SK-N-SH (cell line): ENCODE results near the gene ZRANB3. TPM values are rescaled to one million over a fixed set of nuclear protein-coding genes. Genes with fewer than 3 reads are reported as not detected.

Experiments used
- CTCF ChIA-PET: fragments of 300-600, 350-600 bp; formaldehyde crosslinking; extraction: SDS; loops from one replicate; lab custom pipeline; 2021; lab: Yijun Ruan, JAX
- POLR2A ChIA-PET: fragments of 350-600 bp; sonication (Branson Sonifier 250); formaldehyde crosslinking; extraction: SDS; loops from one replicate; lab custom pipeline; 2020; ENCODE audit warnings: antibody characterized with exemption, inconsistent platforms; lab: Yijun Ruan, JAX
- DNase-seq: peaks from one replicate; pipeline ENCODE4 v3.0.0; 2012
- H2AFZ ChIP-seq: fragments of 200-600 bp; sonication (generic); 2 replicates; pipeline ENCODE4 v1.8.1; 2016; ENCODE audit warnings: antibody characterized with exemption, mild to moderate bottlenecking, low read depth
- H3F3A ChIP-seq: fragments of 200-600 bp; sonication (generic); replicated peaks from 2 replicates; pipeline ENCODE3; 2016; ENCODE audit warnings: antibody characterized with exemption, mild to moderate bottlenecking; ENCODE audit not compliant: insufficient read depth
- H3K27ac ChIP-seq, 2 experiments: fragments of 200-500 bp in 1 of 2; fragments of 200-600 bp in 1 of 2; sonication (Bioruptor generic) in 1 of 2; sonication (generic), shearing (Covaris generic) in 1 of 2; 2 replicates each; pipeline versions ENCODE4 v1.5.1 to v1.6.1; 2014 to 2016; ENCODE audit warnings: low read depth in 2 of 2, inconsistent platforms in 1 of 2, low read length in 1 of 2, mild to moderate bottlenecking in 1 of 2, mixed read lengths in 1 of 2
- H3K27me3 ChIP-seq: fragments of 200-600 bp; sonication (generic), shearing (Covaris generic); 2 replicates; pipeline ENCODE4 v1.6.1; 2016; ENCODE audit warnings: mixed run types; ENCODE audit not compliant: insufficient read depth
- H3K36me3 ChIP-seq, 2 experiments: fragments of 200-500 bp in 1 of 2; fragments of 200-600 bp in 1 of 2; sonication (Bioruptor generic) in 1 of 2; sonication (generic) in 1 of 2; replicated peaks in 1 of 2; 2 replicates each; pipeline versions ENCODE3 to v1.5.1; 2014 to 2016; ENCODE audit warnings: low read length in 1 of 2, mild to moderate bottlenecking in 1 of 2; ENCODE audit not compliant: insufficient read depth in 2 of 2, control insufficient read depth in 1 of 2
- H3K4me1 ChIP-seq, 2 experiments: fragments of 200-500 bp in 1 of 2; fragments of 200-600 bp in 1 of 2; sonication (Bioruptor generic) in 1 of 2; sonication (generic), shearing (Covaris generic) in 1 of 2; 2 replicates each; pipeline versions ENCODE4 v1.5.1 to v1.6.1; 2014 to 2016; ENCODE audit warnings: low read depth in 1 of 2, low read length in 1 of 2, mixed run types in 1 of 2; ENCODE audit not compliant: insufficient read depth in 2 of 2, control insufficient read depth in 1 of 2
- H3K4me2 ChIP-seq: fragments of 200-600 bp; sonication (generic), shearing (Covaris generic); 2 replicates; pipeline ENCODE4 v1.6.1; 2017; ENCODE audit warnings: mixed run types
- H3K4me3 ChIP-seq, 2 experiments: fragments of 200-500 bp in 1 of 2; fragments of 200-600 bp in 1 of 2; sonication (Bioruptor generic) in 1 of 2; sonication (generic), shearing (Covaris generic) in 1 of 2; 2 replicates each; pipeline versions ENCODE4 v1.5.1 to v1.8.1; 2014 to 2016; ENCODE audit warnings: low read depth in 2 of 2, inconsistent platforms in 1 of 2, low read length in 1 of 2, mild to moderate bottlenecking in 1 of 2, mixed read lengths in 1 of 2, moderate library complexity in 1 of 2
- H3K79me2 ChIP-seq: fragments of 200-600 bp; sonication (generic); 2 replicates; pipeline ENCODE4 v1.8.1; 2017; ENCODE audit warnings: mild to moderate bottlenecking; ENCODE audit not compliant: insufficient read depth
- H3K9ac ChIP-seq: fragments of 200-600 bp; sonication (generic); 2 replicates; pipeline ENCODE4 v1.6.1; 2017; ENCODE audit warnings: mixed run types
- H3K9me2 ChIP-seq: fragments of 200-600 bp; sonication (generic); 2 replicates; pipeline ENCODE4 v1.6.1; 2017; ENCODE audit warnings: mixed run types
- H3K9me3 ChIP-seq: fragments of 200-600 bp; sonication (generic); 2 replicates; pipeline ENCODE4 v1.6.1; 2017; ENCODE audit warnings: mixed run types, mild to moderate bottlenecking, moderate library complexity
- H4K20me1 ChIP-seq: fragments of 200-600 bp; sonication (generic); 2 replicates; pipeline ENCODE4 v1.6.1; 2017; ENCODE audit warnings: mild to moderate bottlenecking, mixed run types; ENCODE audit not compliant: insufficient read depth
- CHD2 ChIP-seq: fragments of 150-350 bp; IDR thresholded peaks from 2 replicates; pipeline ENCODE4 v1.6.1; 2018; ENCODE audit warnings: low read length; ENCODE audit not compliant: partially characterized antibody
- ELF1 ChIP-seq: IDR thresholded peaks from 2 replicates; pipeline ENCODE4 v1.4.0; 2012
- EZH2phosphoT487 ChIP-seq: fragments of 200-600 bp; sonication (generic); IDR thresholded peaks from 2 replicates; pipeline ENCODE4 v1.6.1; 2017; ENCODE audit warnings: low read depth, mixed run types, mild to moderate bottlenecking, antibody characterized with exemption, moderate library complexity, borderline replicate concordance
- FOSL2 ChIP-seq: IDR thresholded peaks from 2 replicates; pipeline ENCODE4 v1.4.0; 2012; ENCODE audit warnings: low read depth, mild to moderate bottlenecking, moderate library complexity, borderline replicate concordance
- FOXJ3 ChIP-seq: sonication (generic); formaldehyde crosslinking; IDR thresholded peaks from 2 replicates; pipeline ENCODE4 v1.5.1; 2020; ENCODE audit warnings: mild to moderate bottlenecking, missing genetic modification reagents
- FOXM1 ChIP-seq: IDR thresholded peaks from 2 replicates; pipeline ENCODE4 v1.4.0; 2012; ENCODE audit warnings: low read depth, mild to moderate bottlenecking
- GATA2 ChIP-seq: sonication (generic); formaldehyde crosslinking; IDR thresholded peaks from 2 replicates; pipeline ENCODE4 v1.5.0; 2020; ENCODE audit warnings: mild to moderate bottlenecking, missing genetic modification reagents
- MAX ChIP-seq: IDR thresholded peaks from 2 replicates; pipeline ENCODE4 v1.4.0; 2012; ENCODE audit warnings: low read depth
- MXI1 ChIP-seq: IDR thresholded peaks from 2 replicates; pipeline ENCODE4 v1.6.1; 2012; ENCODE audit warnings: mild to moderate bottlenecking, low read depth, low read length, improper control_type of control experiment
- NFIC ChIP-seq: IDR thresholded peaks from 2 replicates; pipeline ENCODE4 v1.4.0; 2012; ENCODE audit warnings: borderline replicate concordance
- NRF1 ChIP-seq: IDR thresholded peaks from 2 replicates; pipeline ENCODE4 v1.6.1; 2012; ENCODE audit warnings: low read depth, mild to moderate bottlenecking, low read length
- POLR2AphosphoS5 ChIP-seq: IDR thresholded peaks from 2 replicates; pipeline ENCODE4 v1.6.1; 2012; ENCODE audit warnings: low read depth, low read length
- RAD21 ChIP-seq: IDR thresholded peaks from 2 replicates; pipeline ENCODE4 v1.6.1; 2012; ENCODE audit warnings: mild to moderate bottlenecking, low read length
- RCOR1 ChIP-seq: fragments of 150-350 bp; IDR thresholded peaks from 2 replicates; pipeline ENCODE4 v1.6.1; 2017; ENCODE audit warnings: antibody characterized with exemption, low read length
- REST ChIP-seq: IDR thresholded peaks from 2 replicates; pipeline ENCODE4 v1.6.1; 2012; ENCODE audit warnings: mild to moderate bottlenecking, low read depth, low read length, moderate library complexity
- TCF12 ChIP-seq: IDR thresholded peaks from 2 replicates; pipeline ENCODE4 v1.4.0; 2012
- USF1 ChIP-seq: IDR thresholded peaks from 2 replicates; pipeline ENCODE4 v1.4.0; 2012; ENCODE audit warnings: low read depth, borderline replicate concordance
- YY1 ChIP-seq: IDR thresholded peaks from 2 replicates; pipeline ENCODE4 v1.4.0; 2012; ENCODE audit warnings: low read depth, mild to moderate bottlenecking
- WGBS: methylation state at CpG from one replicate; pipeline ENCODE4 v1.1.6; 2017; ENCODE audit warnings: low lambda C conversion rate; 5-methylcytosine and 5-hydroxymethylcytosine counted together
- polyA plus RNA-seq, 3 experiments: library from polyadenylated mRNA; depleted of rRNA; stranded (reverse); fragments of >200 nt; gene quantifications; 2 replicates each; pipeline ENCODE4 v1.2.3, GENCODE V29; 2012

ZRANB3 gene
- polyA plus RNA-seq, 1 of the 3 experiments (the other 2 are of a cell fraction): 4.1 TPM

GRCh38 chr2:135510577-135510976, 20.4 kb downstream of the ZRANB3 start:
- peaks cover 3% of the 10 kb centered on the region; the same call in 1 of the 2 replicates for H3K9me3 ChIP-seq
- no peak overlapping the region for H3K9ac ChIP-seq
- no peak for DNase-seq
- no peaks in the 10 kb centered on the region for H4K20me1 ChIP-seq
- H2AFZ ChIP-seq: no peak overlapping the region
- WGBS: 88% methylated on average over 5 of the region's 5 CpGs
- no peak overlapping the region for H3K4me2 ChIP-seq
- POLR2A ChIA-PET: no interaction called here
- H3K27ac ChIP-seq: no peak overlapping the region
- no peak overlapping the region for H3K4me3 ChIP-seq
- TF ChIP-seq POLR2AphosphoS5 (no peak), RAD21 (no peak), REST (no peak), NFIC (no peak), GATA2 (CRISPR knock-in tag) (no peak), MAX (no peak), USF1 (no peak), YY1 (no peak), MXI1 (no peak), NRF1 (no peak), TCF12 (no peak), CHD2 (no peak), FOSL2 (no peak), ELF1 (no peak), EZH2phosphoT487 (no peak), FOXJ3 (CRISPR knock-in tag) (no peak), RCOR1 (no peak), FOXM1 (no peak)
- TF ChIP-seq, all 33 proteins: peak for 0
- no peaks in the 10 kb centered on the region for H3K9me2 ChIP-seq
- no peaks in the 10 kb centered on the region for H3K27me3 ChIP-seq
- CTCF ChIA-PET: no interaction called here
- H3K36me3 ChIP-seq: no peaks in the 10 kb centered on the region
- no peaks in the 10 kb centered on the region for H3K4me1 ChIP-seq
- no peaks in the 10 kb centered on the region; the same call in 1 of the 2 replicates for H3K79me2 ChIP-seq
- H3F3A ChIP-seq: peaks cover 3% of the 10 kb centered on the region
